ENCODE data around the gene HLA-DPB1.

DNA sequence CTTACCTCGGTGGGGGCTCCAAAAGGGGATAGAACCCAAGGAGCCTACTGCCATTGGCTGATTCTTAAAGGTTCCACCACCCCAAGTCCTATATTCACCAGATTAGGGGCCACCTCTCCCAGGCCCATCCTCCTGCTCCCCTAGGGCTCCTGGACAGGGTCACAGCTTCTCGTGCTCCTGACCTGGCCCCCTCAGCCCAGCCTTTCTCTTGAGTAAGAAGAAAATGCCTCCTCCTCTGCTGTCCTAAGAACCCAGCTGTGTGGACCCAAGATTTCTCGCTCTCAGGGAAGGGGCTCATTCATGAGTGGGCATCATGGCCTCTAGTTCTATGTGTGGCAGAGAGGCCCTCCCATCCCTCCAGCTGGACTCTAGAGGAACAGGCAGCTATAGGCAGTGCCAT, 16.6 kb downstream of the HLA-DPB1 start:
- TF ChIP-seq, protein P1, sequence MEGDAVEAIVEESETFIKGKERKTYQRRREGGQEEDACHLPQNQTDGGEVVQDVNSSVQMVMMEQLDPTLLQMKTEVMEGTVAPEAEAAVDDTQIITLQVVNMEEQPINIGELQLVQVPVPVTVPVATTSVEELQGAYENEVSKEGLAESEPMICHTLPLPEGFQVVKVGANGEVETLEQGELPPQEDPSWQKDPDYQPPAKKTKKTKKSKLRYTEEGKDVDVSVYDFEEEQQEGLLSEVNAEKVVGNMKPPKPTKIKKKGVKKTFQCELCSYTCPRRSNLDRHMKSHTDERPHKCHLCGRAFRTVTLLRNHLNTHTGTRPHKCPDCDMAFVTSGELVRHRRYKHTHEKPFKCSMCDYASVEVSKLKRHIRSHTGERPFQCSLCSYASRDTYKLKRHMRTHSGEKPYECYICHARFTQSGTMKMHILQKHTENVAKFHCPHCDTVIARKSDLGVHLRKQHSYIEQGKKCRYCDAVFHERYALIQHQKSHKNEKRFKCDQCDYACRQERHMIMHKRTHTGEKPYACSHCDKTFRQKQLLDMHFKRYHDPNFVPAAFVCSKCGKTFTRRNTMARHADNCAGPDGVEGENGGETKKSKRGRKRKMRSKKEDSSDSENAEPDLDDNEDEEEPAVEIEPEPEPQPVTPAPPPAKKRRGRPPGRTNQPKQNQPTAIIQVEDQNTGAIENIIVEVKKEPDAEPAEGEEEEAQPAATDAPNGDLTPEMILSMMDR (IDR thresholded peaks at IDR 0.05), result no peak
- no peak for TF ChIP-seq POLR2A (IDR thresholded peaks at IDR 0.05)

All from thyroid gland (tissue), 4 donors.